ENCODE results near the gene HYCC1. TPM values are rescaled to one million over a fixed set of nuclear protein-coding genes. Genes with fewer than 3 reads are reported as not detected.

Gene HYCC1
- total RNA-seq: 76.6 and 108 TPM in 2 replicates

GRCh38 chr7:23013715-23014649 is at the start of gene HYCC1:
Gene HYCC1 (minus strand): TSS chr7:23014130. CDS start chr7:22991111, 23,019 bp downstream.

Other genes with a start within 250 kb of the HYCC1 start
- gene TOMM7, start 191.3 kb downstream of the HYCC1 start, total RNA-seq: 148 and 155 TPM in 2 replicates
- 18.5 and 22.1 TPM in 2 replicates for gene KLHL7, start 91.7 kb upstream of the HYCC1 start, total RNA-seq
- gene NUP42, start 167.9 kb upstream of the HYCC1 start, total RNA-seq: 14.6 and 15.7 TPM in 2 replicates
- gene GPNMB, start 232.6 kb upstream of the HYCC1 start, total RNA-seq: 196 and 209 TPM in 2 replicates